HCT116 (cell line): Measurements from ENCODE around the gene BDNF. TPM values are rescaled to one million over a fixed set of nuclear protein-coding genes. Genes with fewer than 3 reads are reported as not detected.

Experiments
- ATAC-seq: fragments of 200-7000 bp; cut with Tn5 transposase; 2 replicates; pipeline ENCODE4 v1.9.1; 2020; ENCODE audit warnings: mild to moderate bottlenecking, moderate library complexity
- BruUV-seq: library from RNA; stranded (reverse); fragments of 400-500 nt; replicated peaks from 2 replicates; lab custom pipeline; 2021; lab: Mats Ljungman, UMichigan
- CTCF ChIA-PET: fragments of 300-600 bp; sonication (Branson Sonifier 250); formaldehyde crosslinking; loops from one replicate; lab custom pipeline; 2021; ENCODE audit warnings: antibody characterized with exemption; lab: Charles Lee
- POLR2A ChIA-PET: fragments of 300-600, 350-600 bp; sonication (Branson Sonifier 250); formaldehyde crosslinking; loops from one replicate; lab custom pipeline; 2021; ENCODE audit warnings: antibody characterized with exemption; lab: Charles Lee
- RAD21 ChIA-PET, 2 experiments: fragments of 300-600 bp; sonication (Branson Sonifier 250); formaldehyde crosslinking; loops; one replicate each; lab custom pipeline; 2023; ENCODE audit warnings: low total read pairs in 2 of 2; ENCODE audit not compliant: uncharacterized antibody in 2 of 2, unreplicated experiment in 2 of 2, low non-redundant PET in 1 of 2; lab: Charles Lee
- DNase-seq: peaks from one replicate; pipeline ENCODE4 v3.0.0-alpha.2; 2010; ENCODE audit warnings: low read depth, low spot score
- H2AFZ ChIP-seq: fragments of 200-600 bp; shearing (Covaris generic), sonication (generic); 2 replicates; pipeline ENCODE4 v1.6.1; 2017; ENCODE audit warnings: low read depth, mixed run types, mixed read lengths, antibody characterized with exemption, low read length; ENCODE audit not compliant: poor library complexity, severe bottlenecking
- H3K27ac ChIP-seq: 2 replicates; pipeline ENCODE4 v1.5.1; 2012; ENCODE audit warnings: low read depth, low read length
- H3K27me3 ChIP-seq: fragments of 200-600 bp; sonication (generic); 2 replicates; pipeline ENCODE4 v1.6.1; 2016; ENCODE audit warnings: mixed run types, low read length, mixed read lengths; ENCODE audit not compliant: insufficient read depth
- H3K36me3 ChIP-seq, 2 experiments: fragments of 200-500 bp in 1 of 2; fragments of 200-600 bp in 1 of 2; sonication (Bioruptor generic) in 1 of 2; sonication (generic) in 1 of 2; 2 replicates each; pipeline versions ENCODE4 v1.5.1 to v1.6.1; 2014 to 2016; ENCODE audit warnings: low read length in 2 of 2, inconsistent platforms in 1 of 2, mixed read lengths in 1 of 2, mixed run types in 1 of 2; ENCODE audit not compliant: insufficient read depth in 2 of 2, control insufficient read depth in 1 of 2
- H3K4me1 ChIP-seq, 2 experiments: fragments of 200-600 bp in 1 of 2; sonication (generic) in 1 of 2; 2 replicates each; pipeline versions ENCODE4 v1.5.1 to v1.6.1; 2012 to 2017; ENCODE audit warnings: low read length in 2 of 2, inconsistent platforms in 1 of 2, mild to moderate bottlenecking in 1 of 2, mixed read lengths in 1 of 2, mixed run types in 1 of 2, moderate library complexity in 1 of 2; ENCODE audit not compliant: insufficient read depth in 2 of 2, control insufficient read depth in 1 of 2
- H3K4me2 ChIP-seq: fragments of 200-600 bp; sonication (generic); 2 replicates; pipeline ENCODE4 v1.6.1; 2017; ENCODE audit warnings: mixed run types, low read length, mixed read lengths
- H3K4me3 ChIP-seq, 2 experiments: fragments of 200-600 bp in 1 of 2; sonication (generic) in 1 of 2; replicated peaks in 1 of 2; 2 replicates each; pipeline ENCODE4 v1.5.1; 2011 to 2016; ENCODE audit warnings: low read length in 2 of 2, control low read depth in 1 of 2, low read depth in 1 of 2, mild to moderate bottlenecking in 1 of 2, mixed read lengths in 1 of 2, mixed run types in 1 of 2
- H3K79me2 ChIP-seq: fragments of 200-600 bp; sonication (generic); 2 replicates; pipeline ENCODE4 v1.6.1; 2017; ENCODE audit warnings: mild to moderate bottlenecking, mixed run types, low read length, moderate library complexity, mixed read lengths; ENCODE audit not compliant: insufficient read depth
- H3K9ac ChIP-seq: fragments of 200-600 bp; sonication (generic); 2 replicates; pipeline ENCODE4 v1.6.1; 2016; ENCODE audit warnings: low read length, mixed read lengths
- H3K9me2 ChIP-seq: fragments of 200-600 bp; sonication (generic), shearing (Covaris generic); 2 replicates; pipeline ENCODE4 v1.6.1; 2017; ENCODE audit warnings: mixed run types, mild to moderate bottlenecking, moderate library complexity; ENCODE audit not compliant: insufficient read depth
- H3K9me3 ChIP-seq, 2 experiments: fragments of 200-500 bp in 1 of 2; fragments of 200-600 bp in 1 of 2; sonication (Bioruptor generic) in 1 of 2; sonication (generic) in 1 of 2; 2 replicates each; pipeline ENCODE4 v1.6.1; 2014 to 2017; ENCODE audit warnings: low read length in 2 of 2, mixed read lengths in 2 of 2, inconsistent platforms in 1 of 2, low read depth in 1 of 2, mild to moderate bottlenecking in 1 of 2, mixed run types in 1 of 2, moderate library complexity in 1 of 2; ENCODE audit not compliant: control insufficient read depth in 1 of 2, insufficient read depth in 1 of 2
- H4K20me1 ChIP-seq: fragments of 200-600 bp; sonication (generic), shearing (Covaris generic); 2 replicates; pipeline ENCODE4 v1.6.1; 2017; ENCODE audit warnings: mixed run types, mild to moderate bottlenecking, moderate library complexity; ENCODE audit not compliant: insufficient read depth
- ATF3 ChIP-seq: IDR thresholded peaks from 2 replicates; pipeline ENCODE4 v1.6.1; 2012
- CTCF ChIP-seq, 3 experiments: fragments of 200-600 bp in 1 of 3; sonication (generic) in 1 of 3; IDR thresholded peaks in 2 of 3; conservative IDR thresholded peaks in 1 of 3; 2 replicates each; pipeline ENCODE4 v1.5.1; 2012 to 2017; ENCODE audit warnings: low read depth in 2 of 3, low read length in 2 of 3, antibody characterized with exemption in 1 of 3, borderline replicate concordance in 1 of 3, control low read depth in 1 of 3, mild to moderate bottlenecking in 1 of 3, mixed read lengths in 1 of 3, mixed run types in 1 of 3, moderate library complexity in 1 of 3; ENCODE audit not compliant: insufficient read depth in 1 of 3
- EGR1 ChIP-seq: IDR thresholded peaks from 2 replicates; pipeline ENCODE4 v1.6.1; 2012; ENCODE audit warnings: low read depth
- EZH2phosphoT487 ChIP-seq: fragments of 200-600 bp; IDR thresholded peaks from 2 replicates; pipeline ENCODE4 v1.6.1; 2018; ENCODE audit warnings: antibody characterized with exemption, borderline replicate concordance
- FOSL1 ChIP-seq: IDR thresholded peaks from 2 replicates; pipeline ENCODE4 v1.6.1; 2012; ENCODE audit warnings: low read depth
- MAX ChIP-seq: IDR thresholded peaks from 2 replicates; pipeline ENCODE4 v1.6.1; 2012
- POLR2A ChIP-seq: IDR thresholded peaks from 2 replicates; pipeline ENCODE4 v1.7.0; 2011; ENCODE audit warnings: borderline replicate concordance; ENCODE audit not compliant: insufficient read depth, insufficient read length; ENCODE audit errors: extremely low read depth
- RAD21 ChIP-seq: IDR thresholded peaks from 2 replicates; pipeline ENCODE4 v1.6.1; 2012; ENCODE audit warnings: low read depth, mild to moderate bottlenecking
- REST ChIP-seq: IDR thresholded peaks from 2 replicates; pipeline ENCODE4 v1.6.1; 2012; ENCODE audit warnings: low read depth
- SRF ChIP-seq: IDR thresholded peaks from 2 replicates; pipeline ENCODE4 v1.6.1; 2012; ENCODE audit warnings: low read depth
- YY1 ChIP-seq: IDR thresholded peaks from 2 replicates; pipeline ENCODE4 v1.6.1; 2011; ENCODE audit warnings: low read length, low read depth, moderate library complexity, mild to moderate bottlenecking; ENCODE audit not compliant: insufficient replicate concordance; ENCODE audit errors: extremely low read depth
- ZBTB33 ChIP-seq: IDR thresholded peaks from 2 replicates; pipeline ENCODE4 v1.6.1; 2011; ENCODE audit warnings: mild to moderate bottlenecking, low read length, moderate library complexity; ENCODE audit not compliant: insufficient replicate concordance; ENCODE audit errors: extremely low read depth
- ZFX ChIP-seq: fragments of 450-650 bp; IDR thresholded peaks from 2 replicates; pipeline ENCODE4 v1.6.1; 2017
- intact Hi-C: fragments of 100-400 bp; cut with micrococcal nuclease; formaldehyde crosslinking; loops from 2 replicates; pipeline ENCODE4 v1.10.0; 2022
- total RNA-seq: library from RNA; stranded (reverse); gene quantifications from one replicate; pipeline ENCODE4 v1.2.1, GENCODE V29; 2021; ENCODE audit not compliant: unreplicated experiment

Gene BDNF
- total RNA-seq, 1 experiment from 2014 or later = 22.0 TPM

- CTCF ChIA-PET = no interaction called here
- peaks cover 10% of the 10 kb centered on the region; the same call in 1 of the 2 replicates for H4K20me1 ChIP-seq
Measured at GRCh38 chr11:27677108-27677507, 23.1 kb downstream of the BDNF start.

More at GRCh38 chr11:27677108-27677507, 23.1 kb downstream of the BDNF start:
- no peak overlapping the region for H3K4me3 ChIP-seq
- RAD21 ChIA-PET = no interaction called here
- peaks cover 0 to 11% of the 10 kb centered on the region in 2 experiments; a peak in 1 of 4 replicates for H3K4me1 ChIP-seq
- POLR2A ChIA-PET = no interaction called here
- H3K9me3 ChIP-seq = no peaks in the 10 kb centered on the region
- H3K79me2 ChIP-seq = peaks cover 100% of the 10 kb centered on the region
- intact Hi-C loops = no loop called here
- TF ChIP-seq CTCF (IDR thresholded peaks at IDR 0.05 in 2 of 3, conservative IDR thresholded peaks at IDR 0.05 in 1 of 3; ENCODE audit: borderline replicate concordance in 1 of 3, insufficient read depth in 1 of 3, low read depth in 2 of 3, low read length in 2 of 3) (no peak), ATF3 (no peak), EGR1 (no peak), REST (no peak), EZH2phosphoT487 (no peak), ZBTB33 (no peak), RAD21 (no peak), YY1 (no peak), POLR2A (no peak), MAX (no peak), SRF (no peak), FOSL1 (no peak), ZFX (no peak)
- 0 out of 4 replicates have a peak, but pooled peaks cover 0 to 9% of the 10 kb centered on the region in 2 experiments for H3K36me3 ChIP-seq
- H3K27ac ChIP-seq = no peak overlapping the region
- no peaks in the 10 kb centered on the region for H3K9me2 ChIP-seq
- ATAC-seq (no peak), DNase-seq (no peak)
- no peak overlapping the region for H2AFZ ChIP-seq
- no peak overlapping the region for H3K4me2 ChIP-seq
- BruUV-seq = no TSS peak
- no peak overlapping the region for H3K9ac ChIP-seq
- no peaks in the 10 kb centered on the region for H3K27me3 ChIP-seq
